ENCODE data around the gene MEIKIN. TPM values are rescaled to one million over a fixed set of nuclear protein-coding genes. Genes with fewer than 3 reads are reported as not detected.

The MEIKIN gene
- total RNA-seq, 4 donors from 2014 or later, result 0.60 to 14.8 TPM; not detected in 2

DNA sequence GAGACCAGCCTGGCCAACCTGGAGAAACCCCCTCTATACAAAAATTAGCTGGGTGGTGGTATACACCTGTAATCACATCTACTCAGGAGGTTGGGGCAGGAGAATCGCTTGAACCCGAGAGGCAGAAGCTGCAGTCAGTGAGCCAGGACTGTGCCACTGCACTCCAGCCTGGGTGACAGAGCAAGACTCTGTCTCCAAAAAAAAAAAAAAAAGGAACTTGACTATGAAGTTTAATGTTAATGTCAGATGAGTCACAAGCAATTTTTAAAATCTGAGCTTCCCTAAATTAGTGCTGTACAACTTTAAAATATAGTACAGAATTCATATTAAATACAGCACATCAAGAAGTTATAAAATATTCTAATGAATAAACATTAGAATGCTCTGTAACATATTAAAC lies 1.5 kb downstream of the MEIKIN start:
- TF ChIP-seq, protein P1, sequence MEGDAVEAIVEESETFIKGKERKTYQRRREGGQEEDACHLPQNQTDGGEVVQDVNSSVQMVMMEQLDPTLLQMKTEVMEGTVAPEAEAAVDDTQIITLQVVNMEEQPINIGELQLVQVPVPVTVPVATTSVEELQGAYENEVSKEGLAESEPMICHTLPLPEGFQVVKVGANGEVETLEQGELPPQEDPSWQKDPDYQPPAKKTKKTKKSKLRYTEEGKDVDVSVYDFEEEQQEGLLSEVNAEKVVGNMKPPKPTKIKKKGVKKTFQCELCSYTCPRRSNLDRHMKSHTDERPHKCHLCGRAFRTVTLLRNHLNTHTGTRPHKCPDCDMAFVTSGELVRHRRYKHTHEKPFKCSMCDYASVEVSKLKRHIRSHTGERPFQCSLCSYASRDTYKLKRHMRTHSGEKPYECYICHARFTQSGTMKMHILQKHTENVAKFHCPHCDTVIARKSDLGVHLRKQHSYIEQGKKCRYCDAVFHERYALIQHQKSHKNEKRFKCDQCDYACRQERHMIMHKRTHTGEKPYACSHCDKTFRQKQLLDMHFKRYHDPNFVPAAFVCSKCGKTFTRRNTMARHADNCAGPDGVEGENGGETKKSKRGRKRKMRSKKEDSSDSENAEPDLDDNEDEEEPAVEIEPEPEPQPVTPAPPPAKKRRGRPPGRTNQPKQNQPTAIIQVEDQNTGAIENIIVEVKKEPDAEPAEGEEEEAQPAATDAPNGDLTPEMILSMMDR (IDR thresholded peaks at IDR 0.05), result no peak
- ATAC-seq (ENCODE audit: low FRiP score) (no peak), DNase-seq (ENCODE audit: low spot score) (no peak)

DNA sequence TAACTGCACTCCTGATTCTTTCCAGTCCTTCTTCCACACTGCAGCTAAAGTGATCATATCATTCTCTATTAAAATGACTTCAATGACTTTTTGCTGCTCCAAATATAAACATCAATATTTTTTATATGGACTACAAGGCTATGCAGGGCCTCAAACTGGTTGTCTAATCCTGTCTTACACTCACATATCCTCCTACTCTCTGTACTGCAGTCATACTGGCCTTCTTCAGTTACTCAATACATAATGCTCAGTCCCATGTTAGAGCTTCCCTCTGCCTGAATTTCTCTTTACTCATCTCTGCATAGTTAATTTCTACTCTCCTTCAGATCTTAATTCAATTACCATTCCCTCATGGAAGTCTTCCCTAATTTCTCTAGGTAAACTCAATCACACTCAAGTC lies 3.4 kb downstream of the MEIKIN start:
- no peak for DNase-seq (ENCODE audit: low spot score)
- ATAC-seq (ENCODE audit: low FRiP score), result no peak
- TF ChIP-seq, protein P1 (IDR thresholded peaks at IDR 0.05), result no peak

DNA sequence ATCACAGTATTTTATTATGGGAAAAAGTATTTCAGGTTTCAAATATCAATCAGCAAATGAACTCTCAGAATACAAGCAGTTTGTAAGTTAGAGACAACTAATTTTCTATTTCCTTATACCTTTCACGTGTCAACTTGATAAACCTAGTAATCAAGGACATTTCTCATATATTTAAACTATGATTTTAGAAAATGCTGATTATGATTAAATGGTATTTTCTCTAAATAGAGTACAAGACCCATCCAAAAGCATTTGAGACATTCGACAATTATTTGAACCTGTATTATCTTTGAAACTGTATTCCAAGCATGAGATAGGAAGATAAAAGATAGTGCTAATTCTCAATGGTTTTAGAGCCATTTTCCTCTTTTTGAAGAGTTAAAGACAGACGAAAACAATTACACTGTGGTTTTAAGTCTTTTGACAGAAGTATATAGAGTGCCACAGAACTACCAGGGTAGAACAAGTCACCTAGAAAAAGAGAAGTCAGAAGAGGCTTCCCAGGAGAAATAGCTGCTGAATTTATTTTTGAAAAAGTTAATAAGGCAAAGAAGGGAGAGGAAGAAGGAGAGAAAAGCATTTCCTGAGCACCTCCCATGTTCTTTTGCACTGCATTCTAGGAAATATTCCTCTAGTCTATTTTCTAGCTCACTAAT lies 5.6 kb downstream of the MEIKIN start:
- no peak for DNase-seq (ENCODE audit: low spot score)
- TF ChIP-seq, protein P1 (IDR thresholded peaks at IDR 0.05), result no peak
- no peak for ATAC-seq (ENCODE audit: low FRiP score)

DNA sequence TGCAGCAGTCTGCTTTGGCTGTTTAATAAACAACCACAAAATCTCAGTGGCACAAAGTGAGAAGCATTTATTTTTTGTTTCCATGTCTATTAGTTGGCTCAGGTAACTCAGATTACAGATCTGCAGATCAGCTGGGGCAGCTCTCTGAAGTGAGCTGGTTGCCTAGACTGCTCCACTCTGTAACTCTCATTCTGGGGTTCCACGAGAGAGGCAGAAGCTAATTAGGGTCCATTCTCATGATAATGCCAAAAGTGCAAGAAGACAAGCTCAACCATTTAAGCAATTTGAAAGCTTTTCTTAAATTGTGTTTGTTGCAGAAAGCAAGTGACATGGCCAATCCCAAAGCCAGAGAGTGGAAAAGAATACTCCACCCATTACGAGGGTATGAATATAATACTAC lies 13.2 kb downstream of the MEIKIN start:
- TF ChIP-seq, protein P1 (IDR thresholded peaks at IDR 0.05), result no peak
- no peak for ATAC-seq (ENCODE audit: low FRiP score)
- no peak for DNase-seq (ENCODE audit: low spot score)

DNA sequence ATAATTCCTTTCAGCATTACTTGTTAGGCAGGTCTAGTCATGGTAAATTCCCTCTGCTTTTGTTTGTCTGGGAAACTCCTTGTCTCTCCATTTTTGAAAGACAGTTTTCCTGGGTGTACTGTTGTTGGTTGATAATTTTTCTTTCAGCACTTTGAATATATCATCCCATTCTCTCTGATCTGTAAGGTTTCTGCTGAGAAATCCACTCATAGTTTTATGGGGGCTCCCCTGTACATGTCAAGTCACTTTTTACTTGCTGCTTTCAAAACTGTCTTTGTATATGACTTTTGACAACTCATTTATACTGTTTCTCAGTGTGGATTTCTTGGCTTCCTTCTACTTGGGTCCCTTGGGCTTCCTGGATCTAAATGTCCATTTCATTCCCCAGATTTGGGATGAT lies 16.5 kb downstream of the MEIKIN start:
- no peak for ATAC-seq (ENCODE audit: low FRiP score)
- TF ChIP-seq, protein P1 (IDR thresholded peaks at IDR 0.05), result no peak
- DNase-seq (ENCODE audit: low spot score), result no peak

DNA sequence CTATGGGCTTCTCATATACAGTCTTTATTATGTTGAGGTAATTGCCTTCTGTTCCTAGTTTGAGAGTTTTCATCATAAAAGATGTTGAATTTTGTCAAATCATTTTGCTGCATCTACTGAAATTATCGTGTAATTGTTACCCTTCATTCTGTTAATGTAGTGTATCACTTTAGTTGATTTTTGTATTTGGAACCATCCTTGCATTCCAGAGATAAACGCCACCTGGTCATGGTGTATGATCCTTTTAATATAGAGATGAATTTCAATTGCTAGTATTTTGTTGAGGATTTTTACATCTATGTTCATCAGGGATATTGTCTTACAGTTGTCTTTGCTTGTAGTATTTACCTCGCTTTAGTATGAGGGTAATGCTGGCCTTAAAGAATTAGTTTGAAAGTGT lies 19.3 kb downstream of the MEIKIN start:
- TF ChIP-seq, protein P1 (IDR thresholded peaks at IDR 0.05), result no peak
- no peak for ATAC-seq (ENCODE audit: low FRiP score)
- DNase-seq (ENCODE audit: low spot score), result no peak

DNA sequence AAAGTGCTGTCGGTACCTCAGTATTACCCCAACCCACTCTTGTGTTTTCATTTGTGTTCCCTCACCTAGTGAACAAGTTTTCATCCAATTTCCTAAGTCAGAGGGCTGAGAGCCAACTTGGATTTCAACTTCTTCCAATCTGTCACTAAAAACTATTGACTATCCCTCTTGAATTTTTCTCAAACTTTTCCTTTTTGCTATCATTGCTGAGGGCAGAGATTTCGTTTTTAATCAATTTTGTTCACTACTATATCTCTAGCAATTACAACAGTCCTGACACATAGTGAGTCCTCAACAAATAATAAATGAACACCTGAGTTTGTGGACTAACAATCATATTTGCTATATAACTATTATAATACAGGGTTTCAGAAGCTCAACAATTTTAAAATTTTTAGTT lies 29.0 kb downstream of the MEIKIN start:
- no peak for ATAC-seq (ENCODE audit: low FRiP score)
- TF ChIP-seq, protein P1 (IDR thresholded peaks at IDR 0.05), result no peak
- no peak for DNase-seq (ENCODE audit: low spot score)
